H1 (cell line): ENCODE measurements around the gene ATP6V0D1. TPM values are rescaled to one million over a fixed set of nuclear protein-coding genes. Genes with fewer than 3 reads are reported as not detected.

Source experiments
- CTCF ChIA-PET: fragments of 300-600 bp; sonication (Branson Sonifier 250); formaldehyde crosslinking; loops from one replicate; lab custom pipeline; 2021; ENCODE audit not compliant: partially characterized antibody; lab: Charles Lee
- POLR2A ChIA-PET: fragments of 300-600 bp; sonication (Branson Sonifier 250); formaldehyde crosslinking; loops from one replicate; lab custom pipeline; 2021; ENCODE audit warnings: inconsistent platforms; ENCODE audit not compliant: partially characterized antibody; lab: Charles Lee
- DNase-seq, 2 experiments: peaks; one replicate each; pipeline versions ENCODE4 v3.0.0 to v3.0.0-alpha.2; 2010 to 2022; ENCODE audit warnings: low spot score in 2 of 2, low read depth in 1 of 2, mixed read lengths in 1 of 2
- FAIRE-seq: peaks from 2 replicates; lab custom pipeline; 2011; peaks lifted over from hg19 to GRCh38; lab: Jason Lieb, UNC
- H2AFZ ChIP-seq: 2 replicates; pipeline ENCODE4 v1.8.1; 2012; ENCODE audit warnings: low read length, inconsistent platforms
- H2AK5ac ChIP-seq: 2 replicates; pipeline ENCODE4 v1.6.1; 2013; ENCODE audit warnings: low read depth, low read length
- H2BK120ac ChIP-seq: replicated peaks from 2 replicates; pipeline ENCODE3; 2013; ENCODE audit warnings: low read depth, low read length, inconsistent platforms
- H2BK12ac ChIP-seq: 2 replicates; pipeline ENCODE4 v1.6.1; 2013; ENCODE audit warnings: low read depth, low read length
- H2BK15ac ChIP-seq: 2 replicates; pipeline ENCODE4 v1.6.1; 2013; ENCODE audit warnings: low read length
- H2BK20ac ChIP-seq: 2 replicates; pipeline ENCODE4 v1.6.1; 2013; ENCODE audit warnings: low read length
- H2BK5ac ChIP-seq: 2 replicates; pipeline ENCODE4 v1.6.1; 2013; ENCODE audit warnings: low read depth, low read length
- H3K14ac ChIP-seq: 2 replicates; pipeline ENCODE4 v1.6.1; 2013; ENCODE audit warnings: inconsistent platforms; ENCODE audit not compliant: insufficient read length
- H3K18ac ChIP-seq: 2 replicates; pipeline ENCODE4 v1.6.1; 2013; ENCODE audit warnings: low read length; ENCODE audit errors: extremely low read depth
- H3K23ac ChIP-seq: 2 replicates; pipeline ENCODE4 v1.6.1; 2013; ENCODE audit warnings: inconsistent platforms; ENCODE audit not compliant: insufficient read length
- H3K23me2 ChIP-seq: 2 replicates; pipeline ENCODE4 v1.6.1; 2013; ENCODE audit warnings: low read depth, low read length
- H3K27ac ChIP-seq: 2 replicates; pipeline ENCODE4 v1.6.1; 2011; ENCODE audit warnings: low read depth, low read length, inconsistent platforms
- H3K27me3 ChIP-seq, 4 experiments: replicated peaks in 1 of 4; 1 replicate in 1 of 4; 2 replicates in 3 of 4; pipeline versions ENCODE4 v1.6.1 to v1.8.1; 2011 to 2013; ENCODE audit warnings: low read length in 3 of 4, mild to moderate bottlenecking in 3 of 4, inconsistent platforms in 2 of 4, mixed read lengths in 2 of 4, moderate library complexity in 1 of 4; ENCODE audit not compliant: control insufficient read depth in 3 of 4, insufficient read depth in 3 of 4; ENCODE audit errors: extremely low read depth in 1 of 4
- H3K36me3 ChIP-seq, 4 experiments: 2 replicates each; pipeline versions ENCODE4 v1.6.1 to v1.8.1; 2011 to 2013; ENCODE audit warnings: mild to moderate bottlenecking in 4 of 4, low read length in 3 of 4, moderate library complexity in 2 of 4, control low read depth in 1 of 4, inconsistent platforms in 1 of 4; ENCODE audit not compliant: insufficient read depth in 4 of 4, control insufficient read depth in 2 of 4
- H3K4ac ChIP-seq: replicated peaks from 2 replicates; pipeline ENCODE3; 2013; ENCODE audit warnings: low read length, low read depth, mixed read lengths, inconsistent platforms; ENCODE audit not compliant: insufficient read length
- H3K4me1 ChIP-seq, 4 experiments: replicated peaks in 1 of 4; 1 replicate in 1 of 4; 2 replicates in 3 of 4; pipeline versions ENCODE4 v1.6.1 to v1.8.1; 2011 to 2013; ENCODE audit warnings: low read length in 3 of 4, inconsistent platforms in 2 of 4, mixed read lengths in 1 of 4; ENCODE audit not compliant: insufficient read depth in 4 of 4, control insufficient read depth in 3 of 4
- H3K4me2 ChIP-seq, 2 experiments: 2 replicates each; pipeline versions ENCODE4 v1.6.1 to v1.8.1; 2011 to 2013; ENCODE audit warnings: low read depth in 2 of 2, low read length in 2 of 2, control low read depth in 1 of 2, inconsistent platforms in 1 of 2, mild to moderate bottlenecking in 1 of 2; ENCODE audit not compliant: insufficient read depth in 1 of 2
- H3K4me3 ChIP-seq, 4 experiments: fragments of 200-600, 300-600 bp in 1 of 4; sonication (generic), shearing (Covaris generic), sonication (Bioruptor Twin) in 1 of 4; 2 replicates each; pipeline versions ENCODE4 v1.5.1 to v1.8.1; 2011 to 2016; ENCODE audit warnings: low read length in 4 of 4, low read depth in 3 of 4, control low read depth in 2 of 4, inconsistent platforms in 2 of 4, mild to moderate bottlenecking in 2 of 4, mixed read lengths in 1 of 4, moderate library complexity in 1 of 4; ENCODE audit not compliant: insufficient read depth in 2 of 4; ENCODE audit errors: extremely low read depth in 1 of 4
- H3K56ac ChIP-seq: replicated peaks from 2 replicates; pipeline ENCODE3; 2013; ENCODE audit warnings: low read depth, mild to moderate bottlenecking, mixed read lengths, low read length, inconsistent platforms; ENCODE audit not compliant: insufficient read length
- H3K79me1 ChIP-seq: 2 replicates; pipeline ENCODE4 v1.6.1; 2013; ENCODE audit warnings: low read depth, low read length, control low read depth
- H3K79me2 ChIP-seq, 2 experiments: 2 replicates each; pipeline versions ENCODE4 v1.6.1 to v1.8.1; 2012 to 2013; ENCODE audit warnings: low read length in 2 of 2, mild to moderate bottlenecking in 2 of 2, inconsistent platforms in 1 of 2; ENCODE audit not compliant: insufficient read depth in 2 of 2, control insufficient read depth in 1 of 2
- H3K9ac ChIP-seq, 4 experiments: replicated peaks in 1 of 4; 1 replicate in 1 of 4; 2 replicates in 3 of 4; pipeline versions ENCODE4 v1.6.1 to v1.8.1; 2011 to 2013; ENCODE audit warnings: low read depth in 3 of 4, low read length in 3 of 4, control low read depth in 2 of 4, mild to moderate bottlenecking in 2 of 4, moderate library complexity in 2 of 4, inconsistent platforms in 1 of 4; ENCODE audit errors: extremely low read depth in 1 of 4
- H3K9me3 ChIP-seq, 2 experiments: 2 replicates each; pipeline versions ENCODE4 v1.6.1 to v1.8.1; 2012 to 2013; ENCODE audit warnings: mild to moderate bottlenecking in 2 of 2, moderate library complexity in 2 of 2, control low read depth in 1 of 2, inconsistent platforms in 1 of 2, low read depth in 1 of 2, low read length in 1 of 2, mixed read lengths in 1 of 2; ENCODE audit not compliant: insufficient read depth in 2 of 2
- H4K20me1 ChIP-seq, 2 experiments: replicated peaks in 1 of 2; 2 replicates each; pipeline versions ENCODE3 to v1.8.1; 2011 to 2013; ENCODE audit warnings: inconsistent platforms in 2 of 2, low read length in 2 of 2, mild to moderate bottlenecking in 1 of 2; ENCODE audit not compliant: insufficient read depth in 2 of 2, control insufficient read depth in 1 of 2
- H4K5ac ChIP-seq: 2 replicates; pipeline ENCODE4 v1.6.1; 2013; ENCODE audit warnings: low read length, low read depth, mixed read lengths, inconsistent platforms; ENCODE audit not compliant: insufficient read length
- H4K8ac ChIP-seq: 2 replicates; pipeline ENCODE4 v1.8.0; 2013; ENCODE audit warnings: mild to moderate bottlenecking, moderate library complexity, low read length, inconsistent platforms; ENCODE audit not compliant: insufficient read depth; ENCODE audit errors: extremely low read depth
- H4K91ac ChIP-seq: replicated peaks from 2 replicates; pipeline ENCODE3; 2013; ENCODE audit warnings: low read length, mixed read lengths, inconsistent platforms; ENCODE audit not compliant: insufficient read length
- EZH2 ChIP-seq: fragments of 200-600 bp; sonication (generic); IDR thresholded peaks from 2 replicates; pipeline ENCODE4 v1.7.1; 2012; ENCODE audit warnings: low read depth, mild to moderate bottlenecking, moderate library complexity, low read length, inconsistent platforms; ENCODE audit not compliant: severe bottlenecking
- MAX ChIP-seq: IDR thresholded peaks from 2 replicates; pipeline ENCODE4 v1.6.1; 2012; ENCODE audit warnings: inconsistent platforms
- RNF2 ChIP-seq: fragments of 200-900, 300-1000 bp; sonication (generic); IDR thresholded peaks from 2 replicates; pipeline ENCODE4 v1.7.1; 2016; ENCODE audit warnings: borderline replicate concordance, low read depth, mild to moderate bottlenecking, antibody characterized with exemption, low read length; ENCODE audit not compliant: poor library complexity, severe bottlenecking; ENCODE audit errors: missing control alignments
- SP1 ChIP-seq: IDR thresholded peaks from 2 replicates; pipeline ENCODE4 v1.6.1; 2011; ENCODE audit warnings: low read depth, low read length
- TAF1 ChIP-seq: IDR thresholded peaks from 2 replicates; pipeline ENCODE4 v1.6.1; 2011; ENCODE audit warnings: mild to moderate bottlenecking, low read depth, low read length
- WGBS, 2 experiments: shearing (Covaris generic) in 1 of 2; methylation state at CpG; one replicate each; pipeline versions ENCODE4 v1.1.6 to v1.1.7; 2013 to 2015; ENCODE audit warnings: low lambda C conversion rate in 2 of 2, mixed read lengths in 2 of 2, inconsistent platforms in 1 of 2, low coverage in 1 of 2, missing lambda C conversion rate in 1 of 2; ENCODE audit not compliant: insufficient replicate concordance in 2 of 2, insufficient coverage in 1 of 2, insufficient read length in 1 of 2; ENCODE audit errors: extremely low coverage in 1 of 2, missing lambda C conversion rate in 1 of 2; 5-methylcytosine and 5-hydroxymethylcytosine counted together
- polyA plus RNA-seq, 7 experiments: library from polyadenylated mRNA; depleted of rRNA in 3 of 7; stranded (reverse) in 5 of 7; unstranded in 2 of 7; fragments of >200 nt in 5 of 7; fragments of 200-250 nt in 2 of 7; gene quantifications; 1 replicate in 5 of 7; 2 replicates in 1 of 7; 4 replicates in 1 of 7; pipeline versions ENCODE4 v1.2.1 to v1.2.3, GENCODE V29; 2011 to 2013; ENCODE audit warnings: missing spikeins in 2 of 7, mixed read lengths in 2 of 7
- total RNA-seq: library from RNA; stranded (reverse); fragmentation: NEBNext Ultra II Directional; extraction: Animal tissue kit (Norgen Biotek cat#: 25700); gene quantifications from 2 replicates; pipeline ENCODE4 v1.2.1, GENCODE V29; 2021

ATP6V0D1 gene
- total and polyA plus RNA-seq, 2 of the 8 experiments (the other 6 are each of a cell fraction or from before 2014, with no cell fraction given), result 47.3 to 134 TPM

- Histone ChIP-seq H4K91ac (no peak overlapping the region), H3K4me2 (no peak overlapping the region), H2BK20ac (no peak overlapping the region), H3K9me3 (no peaks in the 10 kb centered on the region), H3K4me1 (no peaks in the 10 kb centered on the region; a peak in 1 of 7 replicates), H3K9ac (no peak overlapping the region), H2BK12ac (no peak overlapping the region), H2AK5ac (no peak overlapping the region), H3K27ac (no peak overlapping the region), H3K4me3 (no peak overlapping the region), H2BK120ac (no peak overlapping the region), H3K23ac (no peak overlapping the region), H3K27me3 (no peaks in the 10 kb centered on the region), H3K18ac (no peak overlapping the region), H2BK15ac (no peak overlapping the region), H3K4ac (no peak overlapping the region), H3K14ac (no peak overlapping the region), H4K8ac (0 out of 2 replicates have a peak overlapping the region, but pooled peaks have one; percentile 39), H3K56ac (no peak overlapping the region), H3K79me2 (no peaks in the 10 kb centered on the region), H2AFZ (no peak overlapping the region), H4K20me1 (peaks cover 13 to 21% of the 10 kb centered on the region in 2 experiments), H3K79me1 (peaks cover 4% of the 10 kb centered on the region), H3K23me2 (no peaks in the 10 kb centered on the region), H2BK5ac (no peak overlapping the region), H3K36me3 (no peaks in the 10 kb centered on the region), H4K5ac (no peak overlapping the region)
- FAIRE-seq, result no peak
- no peak for TF ChIP-seq MAX
- no peak for TF ChIP-seq TAF1
- no peak for TF ChIP-seq SP1
- TF ChIP-seq RNF2, result no peak
- TF ChIP-seq EZH2, result no peak
- DNase-seq, result no peak
- POLR2A ChIA-PET, result interaction anchor here (1.1 to 1.2 kb wide), 2 partner anchors 10 to 21 kb away, joined by 5 read pairs; no protein-coding TSS in a partner anchor
- CTCF ChIA-PET, result interaction anchor here (0.6 to 28.6 kb wide), 9 partner anchors 2 to 187 kb away, joined by 3 to 683 read pairs (median 6); partner anchors contain the start of genes ATP6V0D1, HSD11B2, KCTD19 and LRRC36
- 80% methylated on average over 7 of the region's 7 CpGs; no CpG with 5 or more reads in 1 of the 2 experiments for WGBS, 2 experiments
Observed at GRCh38 chr16:67457611-67458010, 23.3 kb downstream of the ATP6V0D1 start.
